GM21526 (cell line): ENCODE data around the gene CBLC.

Experiments used
- ATAC-seq: cut with Tn5 transposase; IDR thresholded peaks from one replicate; pipeline ENCODE4 v1.9.1; 2021; ENCODE audit warnings: moderate library complexity; ENCODE audit not compliant: unreplicated experiment, low FRiP score

Gene CBLC, protein sequence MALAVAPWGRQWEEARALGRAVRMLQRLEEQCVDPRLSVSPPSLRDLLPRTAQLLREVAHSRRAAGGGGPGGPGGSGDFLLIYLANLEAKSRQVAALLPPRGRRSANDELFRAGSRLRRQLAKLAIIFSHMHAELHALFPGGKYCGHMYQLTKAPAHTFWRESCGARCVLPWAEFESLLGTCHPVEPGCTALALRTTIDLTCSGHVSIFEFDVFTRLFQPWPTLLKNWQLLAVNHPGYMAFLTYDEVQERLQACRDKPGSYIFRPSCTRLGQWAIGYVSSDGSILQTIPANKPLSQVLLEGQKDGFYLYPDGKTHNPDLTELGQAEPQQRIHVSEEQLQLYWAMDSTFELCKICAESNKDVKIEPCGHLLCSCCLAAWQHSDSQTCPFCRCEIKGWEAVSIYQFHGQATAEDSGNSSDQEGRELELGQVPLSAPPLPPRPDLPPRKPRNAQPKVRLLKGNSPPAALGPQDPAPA

DNA sequence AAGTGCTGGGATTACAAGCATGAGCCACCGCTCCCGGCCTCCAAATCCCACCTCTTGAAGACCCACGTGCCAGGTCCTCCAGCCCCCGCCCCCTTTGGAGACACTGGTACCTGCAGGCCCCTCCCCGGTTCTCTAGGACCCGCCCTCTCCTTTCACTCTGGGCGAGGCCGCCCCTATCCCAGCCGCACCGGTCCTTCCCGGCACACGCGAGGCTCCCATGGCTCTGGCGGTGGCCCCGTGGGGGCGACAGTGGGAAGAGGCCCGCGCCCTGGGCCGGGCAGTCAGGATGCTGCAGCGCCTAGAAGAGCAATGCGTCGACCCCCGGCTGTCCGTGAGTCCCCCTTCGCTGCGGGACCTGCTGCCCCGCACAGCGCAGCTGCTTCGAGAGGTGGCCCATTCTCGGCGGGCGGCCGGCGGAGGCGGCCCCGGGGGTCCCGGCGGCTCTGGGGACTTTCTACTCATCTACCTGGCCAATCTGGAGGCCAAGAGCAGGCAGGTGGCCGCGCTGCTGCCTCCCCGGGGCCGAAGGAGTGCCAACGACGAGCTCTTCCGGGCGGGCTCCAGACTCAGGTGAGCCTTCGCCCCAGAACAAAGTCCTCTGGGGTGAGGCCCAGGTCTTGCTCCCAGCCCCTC lies at the start of gene CBLC:
CBLC (plus strand) TSS at position 176 of the 633 bp plus-strand sequence; CDS start at position 218, 42 bp downstream.
- ATAC-seq: no peak

DNA sequence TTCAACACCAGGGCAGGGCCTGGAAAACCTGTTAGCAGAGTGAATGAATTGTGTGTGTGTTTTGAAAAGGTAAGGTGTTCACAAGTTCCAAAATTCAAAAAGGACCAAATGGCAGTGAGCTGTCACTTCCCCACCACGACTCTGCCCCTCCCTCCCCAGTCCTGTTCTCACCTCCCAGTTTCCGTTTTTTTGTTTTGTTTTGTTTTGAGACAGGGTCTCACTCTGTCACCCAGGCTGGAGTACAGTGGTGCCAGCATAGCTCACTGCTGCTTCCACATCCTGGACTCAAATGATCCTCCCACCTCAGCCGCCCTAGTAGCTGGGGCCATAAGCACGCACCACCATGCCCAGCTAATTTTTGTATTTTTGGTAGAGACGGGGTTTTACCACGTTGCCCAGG lies 49.5 kb upstream of the CBLC start:
- no peak for ATAC-seq

DNA sequence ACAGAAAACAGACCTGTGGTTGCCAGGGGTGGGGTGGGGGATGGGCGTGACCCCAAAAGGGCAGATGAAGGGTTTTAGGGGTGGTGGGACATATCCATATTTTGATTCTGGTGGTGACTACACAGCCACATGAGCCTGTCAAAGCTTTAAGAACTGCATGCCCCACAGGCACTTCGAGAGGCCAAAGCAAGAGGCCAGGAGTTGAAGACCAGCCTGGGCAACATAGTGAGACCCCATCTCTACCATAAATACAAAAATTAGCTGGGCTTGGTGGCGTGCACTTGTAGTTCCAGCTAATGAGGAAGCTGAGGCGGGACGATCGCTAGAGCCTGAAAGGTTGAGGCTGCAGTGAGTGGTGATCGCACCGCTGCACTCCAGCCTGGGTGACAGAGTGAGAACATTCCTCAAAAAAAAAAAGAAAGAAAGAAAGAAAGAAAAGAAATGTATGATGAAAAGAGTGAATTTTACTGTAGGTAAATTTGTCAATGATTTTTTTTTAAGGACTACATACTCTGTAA lies 48.1 kb upstream of the CBLC start:
- ATAC-seq: no peak

DNA sequence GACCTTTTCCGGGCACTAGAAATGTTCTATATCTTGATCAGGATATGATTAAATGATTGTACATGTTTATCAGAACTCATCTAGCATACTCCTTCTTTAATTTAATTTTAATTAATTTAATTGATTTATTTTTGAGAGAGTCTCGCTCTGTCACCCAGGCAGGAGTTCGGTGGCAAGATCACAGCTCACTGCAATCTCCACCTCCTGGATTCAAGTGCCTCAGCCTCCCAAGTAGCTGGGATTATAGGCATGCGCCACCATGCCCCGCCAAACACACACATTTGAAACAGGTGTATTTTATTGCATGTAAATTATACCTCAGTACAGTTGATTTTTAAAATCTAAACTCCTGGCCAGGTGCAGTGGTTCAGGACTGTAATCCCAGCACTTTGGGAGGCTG lies 46.6 kb upstream of the CBLC start:
- no peak for ATAC-seq

DNA sequence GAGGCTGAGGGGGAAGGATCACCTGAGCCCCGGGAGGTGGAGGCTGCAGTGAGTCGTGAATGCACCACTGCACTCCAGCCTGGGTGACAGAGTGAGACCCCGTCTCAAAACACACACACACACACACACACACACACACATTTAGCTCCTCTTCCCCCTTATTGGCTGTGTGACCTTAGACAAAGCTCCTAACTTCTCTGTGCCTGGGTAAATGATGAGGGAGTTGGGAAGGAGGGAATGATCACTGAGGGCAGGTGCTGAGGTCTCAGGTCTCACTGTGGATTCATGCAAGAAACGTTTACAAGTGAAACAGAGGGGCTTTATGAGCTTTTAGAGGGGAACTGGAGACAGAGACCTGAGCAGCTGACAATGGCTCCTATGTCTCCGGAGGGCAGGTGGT lies 46.1 kb upstream of the CBLC start:
- no peak for ATAC-seq

DNA sequence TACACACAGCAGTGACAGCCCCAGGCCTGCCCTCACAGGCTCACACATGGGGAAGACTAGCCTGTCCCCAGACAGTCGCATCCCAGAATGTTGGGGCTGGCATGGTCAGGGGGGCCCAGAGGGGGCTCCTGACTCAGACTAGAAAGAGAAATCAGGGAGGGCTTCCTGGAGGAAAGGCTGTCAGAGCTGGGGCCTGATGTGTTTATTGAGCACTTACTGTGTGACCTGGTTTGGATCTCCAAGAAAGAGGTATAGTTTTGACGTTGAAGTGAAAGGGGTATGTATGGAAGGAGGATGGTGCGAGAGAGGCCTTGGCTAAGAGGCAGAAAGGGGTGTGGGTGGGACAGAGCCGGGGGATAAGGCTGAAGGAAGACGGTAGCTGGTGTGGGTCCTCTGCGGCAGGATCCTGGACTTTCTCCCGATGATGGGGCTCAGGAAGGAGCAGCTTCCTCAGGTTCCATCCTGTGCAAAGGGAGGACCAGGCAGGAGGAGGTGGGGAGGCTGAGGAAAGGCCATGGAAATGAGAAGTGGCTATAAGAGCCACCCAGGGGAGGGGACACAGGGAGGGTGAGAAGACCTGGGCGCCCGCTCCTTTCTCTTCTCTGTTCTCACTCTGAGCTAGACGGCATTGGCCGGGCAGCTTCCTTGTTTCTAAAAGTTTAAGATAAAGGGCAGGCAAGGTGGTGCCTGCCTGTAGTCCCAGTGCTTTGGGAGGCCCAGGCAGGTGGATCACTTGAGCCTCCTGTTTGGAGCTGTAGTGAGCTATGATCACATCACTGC lies 45.3 kb upstream of the CBLC start:
- ATAC-seq: no peak

DNA sequence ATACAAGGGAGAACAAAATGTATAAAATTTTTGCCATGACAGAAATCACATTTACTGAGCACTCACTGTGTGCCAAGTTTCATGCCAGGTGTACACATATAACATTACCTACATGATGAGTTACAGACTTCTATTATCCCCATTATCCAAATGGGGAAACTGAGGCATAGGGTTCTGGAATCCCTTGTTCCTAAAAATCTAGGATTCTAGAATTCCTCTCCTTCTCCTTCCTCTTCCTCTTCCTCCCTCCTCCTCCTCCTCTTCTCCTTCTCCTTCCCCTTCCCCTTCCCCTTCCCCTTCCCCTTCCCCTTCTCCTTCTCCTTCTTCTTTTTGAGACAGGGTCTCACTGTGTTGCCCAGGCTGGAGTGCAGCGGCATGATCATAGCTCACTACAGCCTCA lies 43.3 kb upstream of the CBLC start:
- ATAC-seq: no peak

DNA sequence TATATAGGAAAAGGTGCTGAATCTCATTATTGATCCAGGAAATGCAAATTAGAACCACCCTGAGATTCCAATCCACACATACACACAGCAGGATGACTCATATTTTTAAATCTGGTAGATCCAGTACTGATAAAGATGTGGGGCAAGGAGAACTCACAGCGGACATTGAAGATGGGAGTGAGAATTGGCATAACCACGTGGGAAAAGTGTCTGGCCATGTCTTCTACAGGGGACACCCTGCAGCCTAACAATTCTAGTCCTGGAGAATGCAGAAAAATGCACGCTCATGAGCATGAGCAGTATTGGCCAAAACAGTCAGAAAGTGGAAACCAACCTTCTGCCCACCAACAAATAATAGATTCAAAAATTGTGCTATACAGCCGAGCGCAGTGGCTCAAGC lies 42.7 kb upstream of the CBLC start:
- ATAC-seq: no peak

DNA sequence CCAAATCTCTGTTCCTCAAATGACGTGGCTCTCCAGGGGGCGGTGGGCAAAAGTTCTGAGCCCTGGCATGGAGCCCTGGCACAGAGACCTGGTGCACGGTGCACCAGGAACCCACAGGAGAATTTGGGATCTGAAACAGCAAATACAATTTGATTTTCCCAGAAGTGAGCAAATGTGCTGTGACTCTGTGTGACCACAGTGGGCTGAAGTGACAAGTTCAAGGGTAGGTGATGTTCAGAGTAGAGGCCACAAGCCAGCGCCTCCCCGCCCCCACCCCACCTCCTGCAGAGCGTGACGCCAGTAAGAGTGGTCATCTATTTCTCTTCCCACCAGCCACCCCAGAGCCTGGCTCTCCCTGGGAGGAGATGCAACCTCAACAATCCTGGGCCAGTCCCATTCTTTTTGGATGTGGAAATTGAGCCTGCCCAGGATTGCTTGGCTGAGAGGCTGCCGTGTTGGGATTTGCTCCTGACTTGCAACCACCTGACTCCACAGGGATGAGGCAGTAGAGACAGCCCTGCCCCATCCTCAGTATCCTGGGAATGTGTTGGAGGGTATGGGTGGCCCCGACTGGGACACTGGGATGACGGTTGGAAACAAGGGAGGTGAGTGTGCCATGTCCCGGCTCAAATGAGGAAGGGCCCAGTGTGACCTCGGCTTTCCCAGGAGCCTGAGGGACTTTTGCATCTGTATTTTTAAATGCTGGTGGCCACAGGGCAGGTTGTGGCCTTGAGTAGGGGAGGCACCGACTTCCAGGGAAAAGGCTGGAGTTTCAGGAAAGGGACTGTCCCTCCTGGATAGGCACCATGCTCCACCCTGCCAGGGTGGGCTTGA lies 40.2 kb upstream of the CBLC start:
- ATAC-seq: no peak

DNA sequence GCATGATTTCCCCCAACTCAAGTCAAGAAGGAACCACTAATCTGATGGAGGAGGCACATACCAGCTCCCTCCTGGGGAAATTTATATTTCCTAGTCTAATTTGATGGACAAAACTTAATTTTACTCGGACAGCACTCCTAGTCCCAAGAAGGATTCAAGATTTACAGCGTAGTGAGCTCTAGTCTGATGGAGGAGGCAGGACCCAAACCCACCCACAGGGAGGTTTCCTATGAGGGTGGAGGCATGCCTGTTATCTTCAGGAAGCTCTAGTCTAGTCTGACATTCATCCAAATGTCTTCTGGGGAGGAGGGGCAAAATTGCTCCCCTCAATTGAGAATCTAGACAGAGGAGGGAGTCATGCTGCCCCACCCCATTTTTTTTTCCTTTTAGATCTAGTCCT lies 39.6 kb upstream of the CBLC start:
- no peak for ATAC-seq

DNA sequence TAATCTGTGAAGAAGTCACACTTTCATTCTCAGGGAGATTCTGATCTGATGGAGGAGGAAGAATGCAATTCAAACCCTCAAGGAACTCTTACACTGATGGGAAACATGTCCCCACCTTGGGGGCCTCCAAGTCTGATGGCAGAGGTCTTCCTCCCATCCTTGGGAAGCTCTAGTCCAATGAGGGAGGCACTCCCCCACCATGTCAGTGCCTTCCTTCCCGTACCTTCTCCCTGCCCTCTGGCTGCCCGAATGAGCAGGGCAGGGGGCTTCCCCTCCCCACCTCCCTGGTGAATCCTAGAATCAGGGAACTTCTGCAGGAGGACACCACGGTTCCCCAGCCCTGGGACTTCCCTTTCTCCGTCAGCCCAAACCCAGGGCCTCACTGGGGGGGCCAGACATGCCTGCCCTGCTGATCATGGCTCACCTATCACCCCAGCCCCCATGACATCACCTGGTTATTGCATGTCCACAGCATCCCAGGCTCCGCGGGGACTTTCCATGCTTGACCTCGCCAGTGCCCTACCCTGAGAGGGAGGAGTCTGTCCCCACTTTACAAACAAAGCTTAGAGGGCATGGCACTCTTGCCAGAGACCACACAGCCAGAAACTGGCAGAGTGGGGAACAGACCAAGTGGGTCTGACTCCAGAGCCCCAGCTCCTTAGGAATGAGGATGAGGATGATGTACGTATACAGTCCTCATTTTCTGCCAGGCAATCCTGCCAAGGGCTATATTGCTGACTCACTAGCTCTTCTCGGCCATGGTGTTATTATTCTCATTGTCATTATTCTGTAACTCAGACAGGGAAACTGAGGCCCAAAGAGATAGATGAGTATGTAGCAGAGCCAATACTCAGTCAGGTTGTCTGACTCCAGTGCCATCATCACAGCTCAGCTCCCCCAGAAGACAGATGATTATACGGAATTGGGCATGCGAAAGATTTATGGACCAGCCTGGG lies 38.8 kb upstream of the CBLC start:
- ATAC-seq: no peak

DNA sequence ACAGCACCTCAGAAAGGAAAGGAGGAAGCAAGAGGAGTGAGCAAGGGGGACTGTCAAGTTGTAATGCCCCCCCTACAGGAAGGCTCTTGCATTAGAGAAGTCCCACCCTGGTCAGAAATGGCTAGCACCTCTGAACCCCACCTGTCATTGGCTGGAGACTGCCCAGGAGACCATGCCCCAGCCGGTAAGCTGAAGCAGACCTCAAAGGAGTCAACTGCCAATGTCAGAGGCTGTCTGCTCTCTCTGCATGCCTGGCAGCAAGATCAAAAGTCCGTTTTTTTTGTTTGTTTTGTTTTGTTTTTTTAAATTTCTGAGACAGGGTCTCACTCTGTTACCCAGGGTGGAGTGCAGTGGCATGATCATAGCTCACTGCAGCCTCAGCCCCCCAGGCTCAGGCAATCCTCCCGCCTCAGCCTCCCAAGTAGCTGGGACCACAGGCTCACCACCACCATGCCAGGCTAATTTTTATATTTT lies 37.3 kb upstream of the CBLC start:
- ATAC-seq: no peak

DNA sequence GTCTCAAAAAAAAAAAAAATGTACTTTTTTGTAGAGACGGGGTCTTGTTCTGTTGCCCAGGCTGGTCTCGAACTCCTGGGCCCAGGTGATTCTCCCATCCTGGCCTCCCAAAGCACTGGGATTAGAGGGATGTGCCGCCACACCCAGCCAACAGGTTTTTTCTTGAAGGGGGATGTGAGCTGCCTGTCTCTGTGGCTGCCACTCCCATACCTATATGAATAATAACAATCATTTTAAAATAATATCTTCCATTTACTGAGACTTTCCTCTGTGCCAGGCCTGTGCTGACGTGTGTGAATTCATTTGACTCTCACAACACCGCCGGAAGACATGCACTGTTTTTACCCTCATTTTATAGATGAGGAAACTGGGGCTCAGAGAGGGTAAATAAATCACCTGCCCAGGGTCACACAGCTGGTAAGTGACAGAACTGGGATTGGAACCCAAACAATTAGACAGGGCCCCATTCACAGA lies 36.4 kb upstream of the CBLC start:
- ATAC-seq: no peak

DNA sequence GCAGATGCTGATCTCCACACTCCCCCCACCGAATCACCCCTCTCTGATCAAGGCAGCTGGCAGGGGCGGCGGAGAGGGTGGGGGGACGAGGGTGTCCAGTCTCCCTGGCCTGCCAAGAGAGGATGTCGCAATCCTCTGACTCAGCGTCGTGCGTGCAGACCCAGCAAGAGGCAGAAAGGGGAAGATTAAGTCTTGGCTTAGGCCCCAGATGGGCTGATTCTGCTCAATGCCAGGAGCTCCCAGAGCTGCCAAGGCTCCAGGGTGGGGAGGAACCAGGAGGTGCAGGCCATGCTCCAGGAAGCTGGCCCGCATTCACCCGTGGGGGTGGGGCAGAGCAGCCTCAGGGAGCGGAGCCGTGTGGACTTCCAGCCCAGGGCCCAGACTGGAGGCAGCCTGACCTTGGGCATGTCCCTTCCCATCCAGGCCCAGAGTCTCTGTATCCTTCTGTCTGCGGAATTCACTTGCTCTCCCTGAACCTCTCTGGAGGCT lies 35.8 kb upstream of the CBLC start:
- ATAC-seq: no peak

DNA sequence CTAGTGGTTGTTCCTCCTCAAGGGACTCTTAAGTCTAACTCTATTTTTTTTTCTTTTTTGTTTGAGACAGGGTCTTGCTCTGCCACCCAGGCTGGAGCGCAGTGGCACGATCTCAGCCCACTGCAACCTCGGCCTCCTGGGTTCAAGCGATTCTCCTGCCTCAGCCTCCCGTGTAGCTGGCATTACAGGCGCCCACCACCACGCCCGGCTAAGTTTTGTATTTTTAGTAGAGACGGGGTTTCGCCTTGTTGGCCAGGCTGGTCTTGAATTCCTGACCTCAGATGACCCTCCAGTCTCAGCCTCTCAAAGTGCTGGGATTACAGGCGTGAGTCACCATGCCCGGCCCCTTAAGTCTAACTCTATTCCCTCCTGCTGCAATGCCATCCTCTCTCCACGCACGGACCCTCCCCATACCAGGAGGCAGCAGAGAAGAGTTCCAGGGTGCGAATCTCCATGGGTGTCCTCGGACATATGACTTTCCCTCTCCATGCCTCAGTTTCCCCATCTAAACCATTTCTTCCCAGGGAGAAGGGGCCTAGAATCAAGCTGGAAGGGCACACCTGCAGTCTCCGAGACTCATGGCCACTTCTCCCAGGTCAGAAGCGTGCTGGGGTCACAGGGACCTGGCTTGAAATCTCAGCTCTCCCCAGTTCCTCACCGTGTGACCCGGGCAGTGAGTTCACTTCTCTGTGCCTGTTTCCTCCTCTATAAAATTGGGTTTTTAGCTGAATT lies 35.2 kb upstream of the CBLC start:
- no peak for ATAC-seq

DNA sequence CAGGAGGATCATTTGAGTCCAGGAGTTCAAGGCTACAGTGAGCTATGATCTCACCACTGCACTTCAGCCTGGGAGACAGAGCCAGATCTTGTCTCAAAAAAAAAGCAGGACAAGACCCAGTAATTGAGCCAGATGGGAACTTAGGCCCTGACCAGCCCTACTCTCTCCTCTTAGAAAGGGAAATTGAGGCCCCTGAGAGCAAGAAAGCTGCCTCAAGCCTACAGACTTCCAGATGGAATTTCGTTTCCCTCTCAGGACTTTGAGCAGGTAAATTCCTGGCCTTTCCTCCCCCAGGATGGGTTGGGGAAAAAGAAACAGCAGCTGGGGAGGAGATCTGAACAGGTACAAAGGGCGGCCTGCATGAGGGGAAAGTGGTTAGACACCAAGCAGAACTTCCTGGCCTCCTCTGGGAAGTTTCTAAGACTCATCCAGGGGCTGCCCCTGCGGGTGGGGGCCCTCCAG lies 32.8 kb upstream of the CBLC start:
- no peak for ATAC-seq

DNA sequence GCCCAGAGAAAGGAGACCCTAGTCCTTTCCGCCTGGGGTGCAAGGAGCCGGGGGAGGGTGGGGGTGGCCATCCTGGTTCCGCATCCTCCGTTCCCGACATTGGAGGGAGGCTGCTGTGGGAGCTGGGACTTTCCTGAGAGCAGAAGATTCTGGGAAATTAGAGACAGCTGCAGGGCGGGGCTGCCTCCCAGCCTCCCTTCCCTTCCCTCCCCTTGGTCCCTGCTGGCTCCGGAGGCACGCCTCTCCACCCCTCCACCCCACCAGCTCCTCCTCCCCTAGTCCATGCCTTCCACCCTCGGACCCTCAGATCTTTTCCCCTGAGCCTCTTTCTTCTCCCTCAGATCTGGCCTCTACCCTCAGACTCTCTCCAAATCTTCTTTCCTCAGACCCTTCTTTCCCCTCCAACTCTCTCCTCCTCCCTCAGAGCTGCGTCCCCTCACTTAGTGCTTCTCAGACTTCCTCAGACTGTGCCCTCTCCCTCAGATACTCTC lies 32.3 kb upstream of the CBLC start:
- ATAC-seq: no peak
